Stimulated activated CD4-positive, alpha-beta T cell treated with anti-CD3 and anti-CD28 coated beads, Interleukin-15, amount 100 ng/mL, for 24 hours (primary cell): Measurements from ENCODE around the gene TMEM217.

ENCODE experiments used
- DNase-seq: peaks from one replicate; pipeline ENCODE4 v3.0.0-alpha.2; 2020

TMEM217 gene

GRCh38 chr6:37177935-37178517 is 79.9 kb downstream of the TMEM217 start:
- no peak for DNase-seq

GRCh38 chr6:37177077-37177934 is 80.6 kb downstream of the TMEM217 start:
- no peak for DNase-seq

- no peak for DNase-seq
Measured at GRCh38 chr6:37176268-37177076, 81.5 kb downstream of the TMEM217 start.

GRCh38 chr6:37175332-37176267 is 82.3 kb downstream of the TMEM217 start:
- DNase-seq, result no peak

GRCh38 chr6:37174515-37175331 is 83.2 kb downstream of the TMEM217 start:
- DNase-seq, result no peak

GRCh38 chr6:37174196-37174514 is 83.8 kb downstream of the TMEM217 start:
- no peak for DNase-seq

- peak; percentile 65 for DNase-seq
Measured at GRCh38 chr6:37173493-37174195, 84.3 kb downstream of the TMEM217 start.

- no peak for DNase-seq
Measured at GRCh38 chr6:37172912-37173492, 84.9 kb downstream of the TMEM217 start.

GRCh38 chr6:37171970-37172812 is 85.8 kb downstream of the TMEM217 start:
- peak; percentile 90 for DNase-seq

GRCh38 chr6:37171201-37171969 is 86.6 kb downstream of the TMEM217 start:
- DNase-seq, result peak; percentile 53

- peak; percentile 64 for DNase-seq
Measured at GRCh38 chr6:37170273-37171200, 87.4 kb downstream of the TMEM217 start.

GRCh38 chr6:37169496-37170272 is 88.3 kb downstream of the TMEM217 start, which contains the start of gene PIM1:
PIM1 (plus strand) TSS chr6:37170152; CDS start chr6:37170576, 424 bp downstream.
- peak; percentile 100 for DNase-seq

GRCh38 chr6:37168811-37169495 is 89.0 kb downstream of the TMEM217 start:
- peak; percentile 48 for DNase-seq

- no peak for DNase-seq
Measured at GRCh38 chr6:37168163-37168758, 89.7 kb downstream of the TMEM217 start.

- DNase-seq, result no peak
Measured at GRCh38 chr6:37162740-37163139, 95.2 kb downstream of the TMEM217 start.
